DND-41 (cell line): Measurements from ENCODE around the gene EMILIN2.

ENCODE experiments used
- CTCF ChIP-seq: IDR thresholded peaks from 2 replicates; pipeline ENCODE4 v1.5.1; 2012; ENCODE audit warnings: borderline replicate concordance, low read length, moderate library complexity, mild to moderate bottlenecking; ENCODE audit not compliant: poor library complexity, severe bottlenecking; ENCODE audit errors: extremely low read depth
- EZH2 ChIP-seq: IDR thresholded peaks from 3 replicates; pipeline ENCODE4 v1.6.1; 2012; ENCODE audit warnings: borderline replicate concordance, low read depth, mild to moderate bottlenecking, moderate library complexity, low read length, inconsistent platforms; ENCODE audit not compliant: severe bottlenecking

GRCh38 chr18:2823966-2824365 is 22.8 kb upstream of the EMILIN2 start:
- no peak for TF ChIP-seq CTCF
- no peak for TF ChIP-seq EZH2
